D721Med (cell line): Measurements from ENCODE around the gene UBAP2L.

ENCODE experiments used
- DNase-seq: peaks from one replicate; pipeline ENCODE4 v3.0.0; 2011; ENCODE audit warnings: low spot score; ENCODE audit not compliant: insufficient read length
- FAIRE-seq: peaks from 2 replicates; lab custom pipeline; 2011; peaks lifted over from hg19 to GRCh38; lab: Jason Lieb, UNC
- TF ChIP-seq, protein P1 (sequence below): IDR thresholded peaks from 2 replicates; pipeline ENCODE4 v1.5.1; 2012; ENCODE audit warnings: mild to moderate bottlenecking, control low read depth; ENCODE audit not compliant: insufficient read depth; ENCODE audit errors: missing control alignments

UBAP2L gene

DNA sequence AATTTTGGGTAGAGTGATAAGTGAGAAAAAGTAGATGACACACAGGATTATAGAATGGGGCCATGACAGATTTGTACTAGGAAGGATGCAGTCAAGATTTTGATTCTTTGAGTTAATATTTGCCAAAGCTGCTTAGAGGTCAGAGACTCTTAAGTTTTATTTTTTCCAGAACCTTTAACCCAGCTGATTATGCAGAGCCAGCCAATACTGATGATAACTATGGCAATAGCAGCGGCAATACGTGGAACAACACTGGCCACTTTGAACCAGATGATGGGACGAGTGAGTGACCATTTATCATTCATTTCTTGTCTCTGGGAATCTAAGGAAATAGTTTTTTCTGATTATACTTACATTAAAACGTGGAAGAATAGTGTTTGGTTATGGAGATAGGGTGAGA is 16.1 kb downstream of the UBAP2L start:
- TF ChIP-seq, protein P1, sequence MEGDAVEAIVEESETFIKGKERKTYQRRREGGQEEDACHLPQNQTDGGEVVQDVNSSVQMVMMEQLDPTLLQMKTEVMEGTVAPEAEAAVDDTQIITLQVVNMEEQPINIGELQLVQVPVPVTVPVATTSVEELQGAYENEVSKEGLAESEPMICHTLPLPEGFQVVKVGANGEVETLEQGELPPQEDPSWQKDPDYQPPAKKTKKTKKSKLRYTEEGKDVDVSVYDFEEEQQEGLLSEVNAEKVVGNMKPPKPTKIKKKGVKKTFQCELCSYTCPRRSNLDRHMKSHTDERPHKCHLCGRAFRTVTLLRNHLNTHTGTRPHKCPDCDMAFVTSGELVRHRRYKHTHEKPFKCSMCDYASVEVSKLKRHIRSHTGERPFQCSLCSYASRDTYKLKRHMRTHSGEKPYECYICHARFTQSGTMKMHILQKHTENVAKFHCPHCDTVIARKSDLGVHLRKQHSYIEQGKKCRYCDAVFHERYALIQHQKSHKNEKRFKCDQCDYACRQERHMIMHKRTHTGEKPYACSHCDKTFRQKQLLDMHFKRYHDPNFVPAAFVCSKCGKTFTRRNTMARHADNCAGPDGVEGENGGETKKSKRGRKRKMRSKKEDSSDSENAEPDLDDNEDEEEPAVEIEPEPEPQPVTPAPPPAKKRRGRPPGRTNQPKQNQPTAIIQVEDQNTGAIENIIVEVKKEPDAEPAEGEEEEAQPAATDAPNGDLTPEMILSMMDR, result no peak
- no peak for FAIRE-seq
- DNase-seq, result no peak

DNA sequence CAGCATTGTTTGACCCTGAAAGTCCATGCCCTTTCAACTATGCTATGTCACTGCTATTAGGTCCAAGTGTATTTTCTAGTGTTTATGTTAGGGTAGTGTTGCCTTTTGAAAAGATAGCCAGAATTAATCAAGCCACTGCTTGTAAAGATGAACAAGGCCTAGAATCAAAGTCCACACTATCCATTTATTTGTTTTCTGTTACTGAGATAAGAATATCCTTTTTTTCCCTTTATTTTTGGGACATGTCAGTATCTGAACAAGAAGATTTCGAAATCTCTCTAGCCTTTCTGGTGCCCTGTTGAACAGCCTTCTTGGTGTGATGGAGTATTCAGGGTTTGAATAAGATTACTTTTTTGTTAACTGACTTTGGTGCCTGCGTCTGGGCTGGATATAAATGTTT is 16.7 kb downstream of the UBAP2L start:
- DNase-seq (no peak), FAIRE-seq (no peak)
- TF ChIP-seq, protein P1, result no peak

DNA sequence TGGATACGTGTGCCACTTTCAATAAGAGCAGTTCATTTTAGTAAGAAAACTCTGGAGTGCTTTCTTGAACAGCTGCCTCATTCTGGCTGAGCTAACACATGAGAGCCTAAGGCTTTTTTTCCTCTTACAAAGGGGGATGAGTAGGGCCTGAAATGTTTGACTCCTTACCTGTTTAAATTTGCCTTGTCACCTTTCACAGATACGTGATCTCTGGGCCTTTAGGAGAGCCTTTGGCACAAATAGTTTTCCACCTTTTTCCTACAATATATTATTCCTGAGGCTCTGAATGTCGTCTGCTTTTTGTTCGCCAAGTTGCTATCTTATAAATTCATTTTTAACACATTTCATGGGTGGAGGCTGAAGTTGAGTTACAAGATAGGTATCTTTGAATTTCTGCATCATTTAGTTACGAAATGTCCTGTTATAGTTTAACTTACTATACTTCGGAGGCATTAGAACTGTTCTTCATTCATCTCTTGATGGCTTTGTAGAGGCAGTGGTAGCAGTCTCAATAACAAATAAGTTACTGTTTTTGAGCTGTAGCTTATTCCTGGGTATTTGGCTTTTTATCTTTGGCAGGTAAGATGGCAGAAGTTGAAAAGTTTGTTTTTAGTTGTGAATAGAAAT is 17.2 kb downstream of the UBAP2L start:
- TF ChIP-seq, protein P1, result no peak
- FAIRE-seq (no peak), DNase-seq (no peak)

DNA sequence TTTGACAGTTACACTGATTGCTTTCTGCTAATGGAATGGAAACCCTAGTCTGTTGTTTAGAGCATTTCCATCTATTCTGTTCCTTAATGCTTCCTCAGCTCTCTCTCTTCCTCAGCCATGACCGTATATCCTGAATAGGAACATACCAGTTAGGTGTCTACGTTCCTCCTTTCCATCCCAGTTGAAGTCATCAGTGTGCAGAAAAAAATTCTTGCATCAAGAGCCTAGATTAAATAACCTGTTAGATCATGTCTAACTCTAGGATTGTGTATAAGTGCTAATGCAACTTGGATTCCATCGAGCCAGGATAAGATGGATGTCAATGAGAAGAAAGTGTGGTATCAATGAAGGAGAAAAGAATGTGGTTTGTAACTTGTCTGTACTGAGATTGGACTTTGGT is 18.7 kb downstream of the UBAP2L start:
- no peak for FAIRE-seq
- DNase-seq, result no peak
- TF ChIP-seq, protein P1, result no peak

DNA sequence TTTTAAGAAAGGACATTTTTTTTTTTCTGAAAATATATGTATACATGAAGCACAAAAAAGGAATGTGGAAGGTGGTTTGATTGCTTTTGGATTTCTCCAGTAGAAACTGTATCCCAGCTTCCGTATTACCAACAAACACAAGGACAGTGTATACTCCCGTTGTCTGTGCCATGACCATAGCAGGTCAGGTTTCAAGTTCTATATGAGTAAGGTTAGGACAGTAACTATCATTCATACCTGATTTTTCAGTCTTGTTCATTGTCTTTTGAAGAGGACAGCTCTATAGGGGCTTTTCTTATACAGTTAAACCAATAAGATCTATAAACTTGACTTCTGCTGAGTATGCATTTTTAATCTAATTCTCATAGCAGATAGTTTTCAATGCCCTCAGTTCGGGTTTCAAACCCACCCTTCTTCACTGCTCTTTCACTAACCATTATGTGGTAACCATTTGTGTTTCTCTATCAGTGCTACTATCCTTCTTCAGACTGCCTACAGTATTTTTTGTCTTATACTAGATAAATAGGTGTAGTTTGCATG is 19.6 kb downstream of the UBAP2L start:
- DNase-seq (no peak), FAIRE-seq (peak; percentile 6)
- TF ChIP-seq, protein P1, result no peak

DNA sequence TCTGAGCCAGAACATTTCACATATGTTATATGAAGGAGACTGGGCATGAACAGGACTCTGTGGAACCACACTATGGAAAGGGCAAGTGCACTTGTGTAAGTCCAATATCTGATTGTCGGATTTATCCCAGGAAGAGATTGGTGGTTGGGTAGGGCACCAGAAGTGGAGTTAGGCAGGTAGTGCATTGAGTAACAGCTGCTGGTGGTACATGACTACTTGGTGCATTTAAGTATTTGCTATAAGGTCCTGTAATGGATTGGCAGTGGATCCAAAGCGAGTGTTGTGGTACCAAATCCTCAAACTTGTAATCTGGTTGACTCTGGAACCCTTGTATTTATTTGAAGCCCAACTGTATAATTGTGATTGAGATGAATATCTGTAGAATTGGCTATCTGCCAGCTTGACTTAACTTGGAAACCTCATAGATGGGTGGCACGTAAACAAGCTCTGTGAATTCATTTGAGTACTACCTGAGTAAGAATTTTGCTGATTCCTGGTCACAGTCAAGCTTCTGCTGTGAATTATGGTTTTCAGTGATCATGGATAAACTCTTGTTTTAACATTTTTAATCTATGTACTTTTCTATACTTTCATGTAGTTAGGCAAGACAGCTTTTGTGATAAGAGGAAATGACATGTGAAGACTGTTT is 21.1 kb downstream of the UBAP2L start:
- DNase-seq (no peak), FAIRE-seq (no peak)
- TF ChIP-seq, protein P1, result no peak

DNA sequence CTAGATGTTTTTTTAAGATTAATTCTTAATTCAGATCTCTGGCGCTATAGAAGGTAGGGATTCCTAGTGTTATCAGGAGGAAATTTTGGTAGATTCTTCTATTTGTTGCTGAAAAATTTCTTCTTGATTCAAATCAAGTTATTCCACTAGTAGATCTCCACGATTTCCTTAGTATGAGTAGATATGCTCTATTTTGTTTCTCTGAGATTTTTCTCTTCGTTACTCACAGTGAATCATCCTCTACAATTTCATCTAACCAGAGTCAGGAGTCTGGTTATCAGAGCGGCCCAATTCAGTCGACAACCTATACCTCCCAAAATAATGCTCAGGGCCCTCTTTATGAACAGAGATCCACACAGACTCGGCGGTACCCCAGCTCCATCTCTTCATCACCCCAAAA is 32.9 kb downstream of the UBAP2L start:
- no peak for DNase-seq
- TF ChIP-seq, protein P1, result no peak
- no peak for FAIRE-seq
